Measurements from ENCODE around the gene IPO9.
A peak's percentile ranks its signal among the peaks of the same experiment; 100 is the strongest.
"Not testable (repeated sequence)": the region's sequence is repeated elsewhere in the genome, so short reads cannot be mapped to it uniquely, and the experiment has no call there.

Gene IPO9

GRCh38 chr1:201895120-201895665 lies 66.2 kb downstream of the IPO9 start:
- Mint-ChIP-seq H3K27ac (no peak overlapping the region), H3K4me3 (no peak overlapping the region), H3K9me3 (no peaks in the 10 kb centered on the region), H3K36me3 (ENCODE audit: low read depth) (no peaks in the 10 kb centered on the region), H3K27me3 (peaks cover 16% of the 10 kb centered on the region), H3K4me1 (peaks cover 7% of the 10 kb centered on the region)
- DNase-seq (no peak), ATAC-seq (no peak)

- Mint-ChIP-seq H3K27ac (no peak overlapping the region), H3K4me3 (peak overlapping the region; percentile 7), H3K9me3 (no peaks in the 10 kb centered on the region), H3K36me3 (ENCODE audit: low read depth) (no peaks in the 10 kb centered on the region), H3K4me1 (peaks cover 7% of the 10 kb centered on the region), H3K27me3 (peaks cover 16% of the 10 kb centered on the region)
- peak; percentile 92 for DNase-seq
- peak; percentile 90 for ATAC-seq
Measured at GRCh38 chr1:201895913-201896807, 67.2 kb downstream of the IPO9 start.

GRCh38 chr1:201896951-201897391 lies 68.0 kb downstream of the IPO9 start:
- peaks cover 11% of the 10 kb centered on the region for H3K27me3 Mint-ChIP-seq
- H3K4me3 Mint-ChIP-seq = no peak overlapping the region
- ATAC-seq = no peak
- H3K27ac Mint-ChIP-seq = no peak overlapping the region
- H3K36me3 Mint-ChIP-seq (ENCODE audit: low read depth) = no peaks in the 10 kb centered on the region
- DNase-seq = no peak
- peaks cover 7% of the 10 kb centered on the region for H3K4me1 Mint-ChIP-seq
- no peaks in the 10 kb centered on the region for H3K9me3 Mint-ChIP-seq

GRCh38 chr1:201898240-201898894 lies 69.4 kb downstream of the IPO9 start:
- Mint-ChIP-seq H3K27ac (no peak overlapping the region), H3K36me3 (ENCODE audit: low read depth) (no peaks in the 10 kb centered on the region), H3K27me3 (peaks cover 11% of the 10 kb centered on the region), H3K4me3 (no peak overlapping the region), H3K4me1 (peaks cover 7% of the 10 kb centered on the region), H3K9me3 (no peaks in the 10 kb centered on the region)
- no peak for ATAC-seq
- DNase-seq = no peak

GRCh38 chr1:201898992-201899391 lies 70.0 kb downstream of the IPO9 start:
- Mint-ChIP-seq H3K27ac (no peak overlapping the region), H3K27me3 (peaks cover 6% of the 10 kb centered on the region), H3K9me3 (no peaks in the 10 kb centered on the region), H3K4me3 (no peak overlapping the region), H3K4me1 (peaks cover 7% of the 10 kb centered on the region), H3K36me3 (ENCODE audit: low read depth) (no peaks in the 10 kb centered on the region)
- ATAC-seq (no peak), DNase-seq (no peak)

GRCh38 chr1:201899683-201900429 lies 70.9 kb downstream of the IPO9 start:
- Mint-ChIP-seq H3K9me3 (no peaks in the 10 kb centered on the region), H3K27me3 (peaks cover 4% of the 10 kb centered on the region), H3K4me3 (no peak overlapping the region), H3K4me1 (peaks cover 7% of the 10 kb centered on the region), H3K27ac (no peak overlapping the region), H3K36me3 (ENCODE audit: low read depth) (no peaks in the 10 kb centered on the region)
- no peak for DNase-seq
- ATAC-seq = no peak

GRCh38 chr1:201900476-201900875 lies 71.5 kb downstream of the IPO9 start:
- DNase-seq (no peak), ATAC-seq (no peak)
- H3K27ac Mint-ChIP-seq = no peak overlapping the region
- H3K4me3 Mint-ChIP-seq = no peak overlapping the region
- peaks cover 10% of the 10 kb centered on the region for H3K4me1 Mint-ChIP-seq
- H3K9me3 Mint-ChIP-seq = no peaks in the 10 kb centered on the region
- no peaks in the 10 kb centered on the region for H3K36me3 Mint-ChIP-seq (ENCODE audit: low read depth)
- H3K27me3 Mint-ChIP-seq = peaks cover 4% of the 10 kb centered on the region

GRCh38 chr1:201901036-201901435 lies 72.1 kb downstream of the IPO9 start:
- not testable (repeated sequence) for DNase-seq; H3K9me3 Mint-ChIP-seq; H3K27ac Mint-ChIP-seq; H3K4me3 Mint-ChIP-seq; H3K4me1 Mint-ChIP-seq; H3K36me3 Mint-ChIP-seq (ENCODE audit: low read depth); ATAC-seq; H3K27me3 Mint-ChIP-seq

GRCh38 chr1:201902198-201902597 lies 73.2 kb downstream of the IPO9 start:
- Mint-ChIP-seq H3K4me1 (peaks cover 6% of the 10 kb centered on the region), H3K27ac (no peak overlapping the region)
- ATAC-seq = no peak

GRCh38 chr1:201903135-201903534 lies 74.2 kb downstream of the IPO9 start:
- H3K4me3 Mint-ChIP-seq = no peak overlapping the region
- H3K27me3 Mint-ChIP-seq = peaks cover 4% of the 10 kb centered on the region
- peaks cover 6% of the 10 kb centered on the region for H3K4me1 Mint-ChIP-seq
- H3K27ac Mint-ChIP-seq = no peak overlapping the region
- no peaks in the 10 kb centered on the region for H3K36me3 Mint-ChIP-seq (ENCODE audit: low read depth)
- DNase-seq (no peak), ATAC-seq (no peak)
- H3K9me3 Mint-ChIP-seq = no peaks in the 10 kb centered on the region

More at GRCh38 chr1:201902198-201902597, 73.2 kb downstream of the IPO9 start:
- Mint-ChIP-seq H3K9me3 (no peaks in the 10 kb centered on the region), H3K36me3 (ENCODE audit: low read depth) (no peaks in the 10 kb centered on the region), H3K27me3 (peaks cover 4% of the 10 kb centered on the region), H3K4me3 (no peak overlapping the region)
- DNase-seq = no peak

- Mint-ChIP-seq H3K4me1 (peaks cover 6% of the 10 kb centered on the region), H3K27me3 (peaks cover 4% of the 10 kb centered on the region), H3K4me3 (no peak overlapping the region), H3K27ac (no peak overlapping the region), H3K36me3 (ENCODE audit: low read depth) (no peaks in the 10 kb centered on the region), H3K9me3 (no peaks in the 10 kb centered on the region)
- ATAC-seq (no peak), DNase-seq (no peak)
Measured at GRCh38 chr1:201904579-201904978, 75.6 kb downstream of the IPO9 start.

GRCh38 chr1:201905234-201905890 lies 76.4 kb downstream of the IPO9 start:
- no peak overlapping the region for H3K4me3 Mint-ChIP-seq
- DNase-seq (no peak), ATAC-seq (peak; percentile 45)
- peaks cover 6% of the 10 kb centered on the region for H3K4me1 Mint-ChIP-seq
- H3K27me3 Mint-ChIP-seq = peaks cover 2% of the 10 kb centered on the region
- H3K36me3 Mint-ChIP-seq (ENCODE audit: low read depth) = no peaks in the 10 kb centered on the region
- H3K27ac Mint-ChIP-seq = no peak overlapping the region
- H3K9me3 Mint-ChIP-seq = no peaks in the 10 kb centered on the region

GRCh38 chr1:201906336-201906735 lies 77.4 kb downstream of the IPO9 start:
- Mint-ChIP-seq H3K4me1 (peaks cover 6% of the 10 kb centered on the region), H3K27ac (no peak overlapping the region), H3K9me3 (no peaks in the 10 kb centered on the region), H3K36me3 (ENCODE audit: low read depth) (no peaks in the 10 kb centered on the region), H3K27me3 (no peaks in the 10 kb centered on the region), H3K4me3 (no peak overlapping the region)
- ATAC-seq = no peak
- no peak for DNase-seq

GRCh38 chr1:201907621-201908020 lies 78.7 kb downstream of the IPO9 start:
- no peak overlapping the region for H3K4me3 Mint-ChIP-seq
- no peaks in the 10 kb centered on the region for H3K9me3 Mint-ChIP-seq
- no peaks in the 10 kb centered on the region for H3K36me3 Mint-ChIP-seq (ENCODE audit: low read depth)
- no peak for DNase-seq
- ATAC-seq = no peak
- peaks cover 6% of the 10 kb centered on the region for H3K4me1 Mint-ChIP-seq
- no peaks in the 10 kb centered on the region for H3K27me3 Mint-ChIP-seq
- H3K27ac Mint-ChIP-seq = no peak overlapping the region

All from activated naive CD8-positive, alpha-beta T cell treated with anti-CD3 and anti-CD28 coated beads, Interleukin-2, amount 50 U/mL, for 24 hours (primary cell).